B cell (primary cell): Measurements from ENCODE around the gene NAV2. TPM values are rescaled to one million over a fixed set of nuclear protein-coding genes. Genes with fewer than 3 reads are reported as not detected.

Experiments used
- ATAC-seq: fragments of 200-7000 bp; cut with Tn5 transposase; one replicate; pipeline ENCODE4 v1.10.0; 2021; ENCODE audit warnings: low read depth, mild to moderate bottlenecking, moderate number of reproducible peaks, moderate library complexity
- CTCF ChIA-PET: fragments of 350-600 bp; sonication (Branson Sonifier 250); formaldehyde crosslinking; loops from one replicate; lab custom pipeline; 2021; ENCODE audit warnings: antibody characterized with exemption, inconsistent platforms; lab: Charles Lee
- POLR2A ChIA-PET: fragments of 350-600 bp; sonication (Branson Sonifier 250); formaldehyde crosslinking; loops from one replicate; lab custom pipeline; 2021; ENCODE audit warnings: antibody characterized with exemption; lab: Charles Lee
- DNase-seq: peaks from one replicate; pipeline ENCODE4 v3.0.0; 2013
- H2AFZ ChIP-seq: 2 replicates; pipeline ENCODE4 v1.6.1; 2012; ENCODE audit warnings: mild to moderate bottlenecking, low read depth, low read length; ENCODE audit not compliant: insufficient read depth, poor library complexity, severe bottlenecking
- H3K27ac ChIP-seq, 2 donors: 1 replicate in 1 of 2; 2 replicates in 1 of 2; pipeline ENCODE4 v1.5.1; 2012 to 2013; ENCODE audit warnings: low read length in 2 of 2, mild to moderate bottlenecking in 2 of 2, moderate library complexity in 1 of 2
- H3K27me3 ChIP-seq, 4 experiments: fragments of 200-600 bp in 1 of 4; sonication (generic) in 1 of 4; replicated peaks in 1 of 4; 1 replicate in 2 of 4; 2 replicates in 2 of 4; pipeline versions ENCODE4 v1.6.1 to v1.7.0; 2013 to 2016; ENCODE audit warnings: low read length in 3 of 4, mild to moderate bottlenecking in 2 of 4, mixed read lengths in 1 of 4, moderate library complexity in 1 of 4; ENCODE audit not compliant: insufficient read depth in 4 of 4, control insufficient read depth in 3 of 4; ENCODE audit errors: control extremely low read depth in 1 of 4
- H3K36me3 ChIP-seq, 2 experiments: replicated peaks in 1 of 2; 1 replicate in 1 of 2; 2 replicates in 1 of 2; pipeline versions ENCODE4 v1.6.1 to v1.7.1; 2013; ENCODE audit warnings: low read length in 1 of 2; ENCODE audit not compliant: insufficient read depth in 2 of 2, control insufficient read depth in 1 of 2; ENCODE audit errors: control extremely low read depth in 1 of 2, extremely low read depth in 1 of 2
- H3K4me1 ChIP-seq, 2 donors: fragments of 200-600 bp in 1 of 2; sonication (generic) in 1 of 2; 1 replicate in 1 of 2; 2 replicates in 1 of 2; pipeline versions ENCODE4 v1.5.1 to v1.6.1; 2013 to 2017; ENCODE audit warnings: low read length in 2 of 2; ENCODE audit not compliant: control insufficient read depth in 2 of 2, insufficient read depth in 2 of 2
- H3K4me2 ChIP-seq: replicated peaks from 2 replicates; pipeline ENCODE3; 2012; ENCODE audit warnings: mild to moderate bottlenecking, low read depth, low read length; ENCODE audit not compliant: poor library complexity, severe bottlenecking
- H3K4me3 ChIP-seq, 5 experiments: fragments of 200-600 bp in 1 of 5; sonication (generic) in 1 of 5; 1 replicate in 3 of 5; 2 replicates in 2 of 5; pipeline versions ENCODE4 v1.5.1 to v1.7.0; 2011 to 2016; ENCODE audit warnings: low read length in 4 of 5, mild to moderate bottlenecking in 4 of 5, low read depth in 2 of 5, control low read depth in 1 of 5, moderate library complexity in 1 of 5; ENCODE audit not compliant: insufficient read depth in 1 of 5; ENCODE audit errors: control extremely low read depth in 1 of 5, extremely low read depth in 1 of 5
- H3K79me2 ChIP-seq: fragments of 200-600 bp; sonication (generic); one replicate; pipeline ENCODE4 v1.6.0; 2016; ENCODE audit warnings: low read length; ENCODE audit not compliant: control insufficient read depth, insufficient read depth
- H3K9ac ChIP-seq: fragments of 200-600 bp; sonication (generic); 2 replicates; pipeline ENCODE4 v1.6.1; 2017; ENCODE audit warnings: mild to moderate bottlenecking, low read length, moderate library complexity
- H3K9me3 ChIP-seq, 3 donors: one replicate each; pipeline versions ENCODE4 v1.6.1 to v1.7.1; 2013; ENCODE audit warnings: low read length in 2 of 3; ENCODE audit not compliant: control insufficient read depth in 2 of 3, insufficient read depth in 1 of 3; ENCODE audit errors: control extremely low read depth in 1 of 3
- H4K20me1 ChIP-seq: 2 replicates; pipeline ENCODE4 v1.6.0; 2012; ENCODE audit warnings: mild to moderate bottlenecking, low read length; ENCODE audit not compliant: insufficient read depth, control insufficient read depth, poor library complexity, severe bottlenecking
- H3K27ac Mint-ChIP-seq: one replicate; pipeline ENCODE4 v1.8.0; 2021; ENCODE audit warnings: mixed read lengths
- H3K27me3 Mint-ChIP-seq: one replicate; pipeline ENCODE4 v1.8.0; 2021; ENCODE audit warnings: mixed read lengths
- H3K4me1 Mint-ChIP-seq: one replicate; pipeline ENCODE4 v1.8.0; 2021; ENCODE audit warnings: mixed read lengths
- H3K4me3 Mint-ChIP-seq: one replicate; pipeline ENCODE4 v1.8.0; 2021; ENCODE audit warnings: mixed read lengths
- H3K9me3 Mint-ChIP-seq: one replicate; pipeline ENCODE4 v1.8.0; 2022; ENCODE audit warnings: mixed read lengths; ENCODE audit not compliant: insufficient read depth
- EZH2 ChIP-seq: IDR thresholded peaks from 2 replicates; pipeline ENCODE4 v1.6.1; 2012; ENCODE audit warnings: borderline replicate concordance, low read depth, mild to moderate bottlenecking, moderate library complexity, low read length; ENCODE audit not compliant: insufficient read depth, poor library complexity, severe bottlenecking
- WGBS: methylation state at CpG from one replicate; pipeline ENCODE4 v1.1.5; 2013; ENCODE audit warnings: missing lambda C conversion rate; ENCODE audit not compliant: insufficient coverage; 5-methylcytosine and 5-hydroxymethylcytosine counted together
- intact Hi-C: fragments of 100-400 bp; cut with micrococcal nuclease; formaldehyde crosslinking; loops from one replicate; pipeline ENCODE4 v1.10.0; 2022
- polyA plus RNA-seq: library from polyadenylated mRNA; depleted of rRNA; stranded (reverse); fragments of >200 nt; gene quantifications from 2 replicates; pipeline ENCODE4 v1.2.3, GENCODE V29; 2012
- total RNA-seq, 2 donors: library from RNA; stranded (reverse); fragments of 120-200 nt in 1 of 2; gene quantifications; 1 replicate in 1 of 2; 2 replicates in 1 of 2; pipeline versions ENCODE4 v1.2.3 to v1.2.4, GENCODE V29; 2013 to 2022
- TF ChIP-seq, protein P1 (sequence below): fragments of 200-600 bp; IDR thresholded peaks from one replicate; pipeline ENCODE4 v1.8.0; 2022; ENCODE audit warnings: antibody characterized with exemption, mild to moderate bottlenecking

The NAV2 gene
- total and polyA plus RNA-seq, 2 donors (not counting 1 experiment from before 2014, with no cell fraction given) = 0.82 to 22.2 TPM

DNA sequence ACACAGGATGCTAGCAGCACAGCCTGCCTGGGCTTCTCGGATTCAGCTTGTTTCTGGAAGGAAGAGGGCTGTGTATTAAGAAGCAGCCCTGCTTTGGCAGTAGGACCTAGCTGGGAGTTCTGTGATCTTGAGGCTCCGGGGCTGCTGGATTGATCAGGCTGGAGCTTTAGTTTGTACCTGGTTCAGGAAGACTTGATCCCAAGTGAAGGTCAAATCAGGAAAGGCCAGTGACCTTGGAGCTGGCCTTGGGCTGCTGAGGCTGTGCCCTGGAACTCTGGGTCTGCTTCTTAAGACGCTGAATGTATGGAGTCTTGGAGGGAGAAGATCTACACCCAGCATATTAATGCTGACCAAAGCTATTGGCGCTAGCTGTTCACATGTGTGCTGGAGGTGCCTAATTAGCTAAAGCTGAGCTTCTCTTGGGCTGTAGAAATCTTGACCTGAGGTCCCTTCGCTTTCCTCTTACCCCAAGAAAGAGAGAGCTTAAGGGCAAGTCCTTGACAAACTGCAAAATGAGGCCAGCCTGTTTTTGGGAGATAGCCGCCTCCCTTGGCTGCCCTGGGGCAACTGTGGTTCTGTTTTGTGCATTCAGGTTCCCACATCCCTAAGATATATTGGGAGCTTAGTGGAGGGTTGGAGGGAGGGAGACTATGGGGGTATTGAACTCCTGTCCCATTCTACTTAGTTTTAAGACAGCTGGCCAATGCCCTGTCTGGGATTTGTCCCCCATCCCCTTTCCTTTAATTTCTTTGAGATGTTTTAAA is 311.7 kb downstream of the NAV2 start:
- Histone ChIP-seq H3K4me1 (no peaks in the 10 kb centered on the region), H3K27me3 (no peaks in the 10 kb centered on the region), H4K20me1 (no peaks in the 10 kb centered on the region), H3K4me3 (no peak overlapping the region), H3K79me2 (no peaks in the 10 kb centered on the region), H3K9me3 (no peaks in the 10 kb centered on the region), H3K4me2 (no peak overlapping the region), H3K36me3 (no peaks in the 10 kb centered on the region), H2AFZ (no peak overlapping the region), H3K9ac (no peak overlapping the region), H3K27ac (no peak overlapping the region)
- H3K9me3 Mint-ChIP-seq = no peaks in the 10 kb centered on the region
- no peak for ATAC-seq
- POLR2A ChIA-PET = no interaction called here
- intact Hi-C loops = no loop called here
- no peaks in the 10 kb centered on the region for H3K4me1 Mint-ChIP-seq
- H3K4me3 Mint-ChIP-seq = no peak overlapping the region
- TF ChIP-seq, protein P1, sequence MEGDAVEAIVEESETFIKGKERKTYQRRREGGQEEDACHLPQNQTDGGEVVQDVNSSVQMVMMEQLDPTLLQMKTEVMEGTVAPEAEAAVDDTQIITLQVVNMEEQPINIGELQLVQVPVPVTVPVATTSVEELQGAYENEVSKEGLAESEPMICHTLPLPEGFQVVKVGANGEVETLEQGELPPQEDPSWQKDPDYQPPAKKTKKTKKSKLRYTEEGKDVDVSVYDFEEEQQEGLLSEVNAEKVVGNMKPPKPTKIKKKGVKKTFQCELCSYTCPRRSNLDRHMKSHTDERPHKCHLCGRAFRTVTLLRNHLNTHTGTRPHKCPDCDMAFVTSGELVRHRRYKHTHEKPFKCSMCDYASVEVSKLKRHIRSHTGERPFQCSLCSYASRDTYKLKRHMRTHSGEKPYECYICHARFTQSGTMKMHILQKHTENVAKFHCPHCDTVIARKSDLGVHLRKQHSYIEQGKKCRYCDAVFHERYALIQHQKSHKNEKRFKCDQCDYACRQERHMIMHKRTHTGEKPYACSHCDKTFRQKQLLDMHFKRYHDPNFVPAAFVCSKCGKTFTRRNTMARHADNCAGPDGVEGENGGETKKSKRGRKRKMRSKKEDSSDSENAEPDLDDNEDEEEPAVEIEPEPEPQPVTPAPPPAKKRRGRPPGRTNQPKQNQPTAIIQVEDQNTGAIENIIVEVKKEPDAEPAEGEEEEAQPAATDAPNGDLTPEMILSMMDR = no peak
- 93% methylated on average over 4 of the region's 6 CpGs for WGBS
- DNase-seq = no peak
- peaks cover 9% of the 10 kb centered on the region for H3K27me3 Mint-ChIP-seq
- CTCF ChIA-PET = interaction anchor here (0.7 to 1.4 kb wide), 2 partner anchors 9 to 72 kb away, joined by 3 to 4 read pairs; no protein-coding TSS in a partner anchor
- no peak overlapping the region for H3K27ac Mint-ChIP-seq

DNA sequence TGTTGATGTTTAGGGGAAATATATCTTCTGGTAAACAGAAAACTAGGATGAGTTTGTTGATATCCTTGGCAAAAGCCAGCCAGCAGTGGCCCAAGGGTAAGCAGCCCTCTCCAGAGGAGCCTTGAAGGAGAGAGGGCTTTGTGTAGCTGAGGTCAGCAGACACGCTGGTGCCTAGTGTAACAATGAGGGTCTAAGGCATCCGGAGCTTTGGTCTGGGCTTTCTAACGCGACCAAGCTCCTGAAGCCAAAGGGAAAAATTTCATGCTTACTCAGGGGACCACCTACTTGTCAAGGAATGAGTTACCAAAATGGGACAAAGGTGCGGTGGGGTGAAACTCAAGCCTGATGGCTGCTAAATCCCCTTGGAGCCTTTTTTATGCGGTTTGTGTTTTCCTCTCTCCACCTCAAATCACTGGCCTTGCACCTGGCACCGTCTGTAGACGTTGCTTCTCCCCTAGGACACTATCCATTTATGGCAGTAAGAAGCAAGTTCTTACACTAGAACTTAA is 312.7 kb downstream of the NAV2 start:
- no peak overlapping the region for H3K27ac ChIP-seq
- intact Hi-C loops = no loop called here
- WGBS = 96% methylated on average over 6 of the region's 8 CpGs
- Mint-ChIP-seq H3K9me3 (no peaks in the 10 kb centered on the region), H3K27ac (no peak overlapping the region), H3K27me3 (peaks cover 9% of the 10 kb centered on the region), H3K4me1 (no peaks in the 10 kb centered on the region), H3K4me3 (no peak overlapping the region)
- DNase-seq (no peak), ATAC-seq (no peak)
- no peak overlapping the region for H2AFZ ChIP-seq
- no peaks in the 10 kb centered on the region for H3K79me2 ChIP-seq
- H3K4me1 ChIP-seq = no peaks in the 10 kb centered on the region
- no peak overlapping the region for H3K4me2 ChIP-seq
- ChIA-PET POLR2A (no interaction called here), CTCF (no interaction called here)
- H4K20me1 ChIP-seq = no peaks in the 10 kb centered on the region
- H3K9ac ChIP-seq = no peak overlapping the region
- H3K36me3 ChIP-seq = no peaks in the 10 kb centered on the region
- no peak overlapping the region for H3K4me3 ChIP-seq
- no peaks in the 10 kb centered on the region for H3K27me3 ChIP-seq
- TF ChIP-seq EZH2 = no peak
- TF ChIP-seq, protein P1 = no peak
- H3K9me3 ChIP-seq = no peaks in the 10 kb centered on the region
